Measurements from ENCODE around the gene ZNF550.

GRCh38 chr19:57572415-57572947 lies 12.8 kb upstream of the ZNF550 start:
- TF ChIP-seq, protein P1, sequence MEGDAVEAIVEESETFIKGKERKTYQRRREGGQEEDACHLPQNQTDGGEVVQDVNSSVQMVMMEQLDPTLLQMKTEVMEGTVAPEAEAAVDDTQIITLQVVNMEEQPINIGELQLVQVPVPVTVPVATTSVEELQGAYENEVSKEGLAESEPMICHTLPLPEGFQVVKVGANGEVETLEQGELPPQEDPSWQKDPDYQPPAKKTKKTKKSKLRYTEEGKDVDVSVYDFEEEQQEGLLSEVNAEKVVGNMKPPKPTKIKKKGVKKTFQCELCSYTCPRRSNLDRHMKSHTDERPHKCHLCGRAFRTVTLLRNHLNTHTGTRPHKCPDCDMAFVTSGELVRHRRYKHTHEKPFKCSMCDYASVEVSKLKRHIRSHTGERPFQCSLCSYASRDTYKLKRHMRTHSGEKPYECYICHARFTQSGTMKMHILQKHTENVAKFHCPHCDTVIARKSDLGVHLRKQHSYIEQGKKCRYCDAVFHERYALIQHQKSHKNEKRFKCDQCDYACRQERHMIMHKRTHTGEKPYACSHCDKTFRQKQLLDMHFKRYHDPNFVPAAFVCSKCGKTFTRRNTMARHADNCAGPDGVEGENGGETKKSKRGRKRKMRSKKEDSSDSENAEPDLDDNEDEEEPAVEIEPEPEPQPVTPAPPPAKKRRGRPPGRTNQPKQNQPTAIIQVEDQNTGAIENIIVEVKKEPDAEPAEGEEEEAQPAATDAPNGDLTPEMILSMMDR (IDR thresholded peaks at IDR 0.05), result no peak
- no peak for TF ChIP-seq EP300 (IDR thresholded peaks at IDR 0.05)
- no peak for TF ChIP-seq POLR2A (IDR thresholded peaks at IDR 0.05)
